ENCODE results near the gene NBPF15.
"Not testable (repeated sequence)": the region's sequence is repeated elsewhere in the genome, so short reads cannot be mapped to it uniquely, and the experiment has no call there.

- TF ChIP-seq CTCF, POLR2A, EP300 (IDR thresholded peaks at IDR 0.05): not testable (repeated sequence)
Measured at GRCh38 chr1:144413404-144414118, 47.9 kb downstream of the NBPF15 start.

Measured in ovary (tissue), 3 donors.